HG03575 (cell line): ENCODE data around the gene SSH2.
"Not testable (repeated sequence)": the region's sequence is repeated elsewhere in the genome, so short reads cannot be mapped to it uniquely, and the experiment has no call there.

Experiments used
- ATAC-seq: cut with Tn5 transposase; IDR thresholded peaks from one replicate; pipeline ENCODE4 v1.9.1; 2021; ENCODE audit not compliant: unreplicated experiment, insufficient number of reproducible peaks, low FRiP score; ENCODE audit errors: extremely low read depth

The SSH2 gene

DNA sequence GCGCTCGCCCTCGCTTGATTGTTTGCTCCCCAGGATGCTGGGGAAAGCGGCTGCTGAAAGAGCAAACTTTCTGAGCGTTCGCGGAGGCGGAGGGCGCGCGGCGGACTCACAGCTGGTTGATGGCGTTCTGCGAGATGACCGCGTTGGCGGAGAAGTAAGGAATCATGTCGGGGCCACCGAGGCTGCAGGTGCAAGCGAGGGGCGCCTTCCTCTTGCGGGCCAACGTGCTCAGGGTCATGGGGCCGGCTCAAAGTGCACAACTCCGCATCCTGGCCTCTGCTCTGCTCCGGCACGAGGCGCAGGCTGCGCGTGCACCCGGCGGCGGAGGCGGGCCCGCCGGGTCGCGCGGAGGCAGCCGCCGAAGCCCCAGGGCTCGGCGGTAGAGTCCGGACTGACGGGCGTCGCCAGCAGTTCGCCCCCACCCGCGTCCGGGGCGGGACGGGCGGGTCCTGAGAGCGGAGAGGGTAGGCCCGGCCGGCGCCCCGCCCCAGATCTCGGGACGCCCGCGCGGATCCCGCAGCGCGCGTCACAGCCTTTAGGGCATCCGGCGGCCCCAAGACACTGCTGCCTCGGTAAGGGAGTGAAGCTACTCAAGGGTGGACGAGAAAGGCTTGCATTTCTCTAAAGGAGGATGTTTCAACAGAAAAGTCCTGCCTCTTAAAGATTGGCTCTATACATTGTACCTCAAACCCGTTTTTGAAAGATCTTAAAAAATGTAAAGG lies 168.8 kb downstream of the SSH2 start:
- no peak for ATAC-seq

DNA sequence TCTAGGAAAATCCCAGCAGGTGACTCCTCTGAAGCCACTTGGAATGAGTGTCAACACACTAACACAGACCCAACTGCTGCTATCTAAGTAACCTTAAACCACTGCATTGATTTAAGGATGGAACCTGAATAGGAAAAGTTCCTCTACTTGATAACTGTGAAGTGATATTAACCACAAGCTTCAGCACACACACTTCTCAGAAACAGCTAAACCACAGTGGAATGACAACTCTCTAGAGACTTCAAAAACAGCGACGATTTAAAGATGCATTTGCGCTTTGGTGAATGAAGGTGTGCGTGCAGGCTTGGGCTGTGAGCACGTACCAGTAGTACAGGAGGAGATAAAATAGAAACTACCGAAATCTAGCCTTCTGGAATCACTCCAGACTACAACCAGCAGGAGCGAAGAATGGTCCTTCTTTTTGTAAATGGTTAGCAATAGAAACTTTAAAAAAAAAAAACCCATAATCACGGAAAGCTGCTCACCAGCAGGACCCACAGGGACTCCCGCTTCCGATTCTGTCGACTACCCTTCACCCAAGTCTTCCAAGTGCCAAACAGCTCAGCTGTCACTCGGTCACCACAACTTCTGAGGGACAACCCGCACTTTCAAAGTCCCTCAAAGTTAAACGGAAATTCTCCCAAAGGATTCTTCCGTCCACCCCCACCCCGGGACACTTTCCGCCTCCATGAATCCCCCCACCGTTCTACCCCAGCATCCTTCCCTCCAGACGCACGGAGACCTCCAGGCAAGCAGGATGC lies 169.6 kb downstream of the SSH2 start:
- no peak for ATAC-seq

DNA sequence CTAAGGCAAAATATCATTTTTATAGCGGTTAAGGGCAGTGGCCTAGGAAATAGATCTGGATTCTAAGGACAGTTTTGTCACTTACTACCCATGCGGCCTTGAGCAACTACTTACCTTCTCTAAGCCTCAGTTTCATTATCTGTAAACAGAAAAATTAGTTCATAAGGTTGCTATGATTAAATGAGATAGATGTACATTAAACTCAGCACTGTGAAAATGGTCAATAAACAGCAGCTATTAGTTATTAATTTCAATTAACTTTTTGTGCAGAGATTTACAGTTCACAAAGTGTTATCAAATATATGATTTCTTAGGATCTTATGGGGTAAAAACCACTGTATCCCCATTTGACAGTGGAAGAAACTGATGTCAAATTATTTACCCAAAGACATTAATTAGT lies 171.8 kb downstream of the SSH2 start:
- no peak for ATAC-seq

DNA sequence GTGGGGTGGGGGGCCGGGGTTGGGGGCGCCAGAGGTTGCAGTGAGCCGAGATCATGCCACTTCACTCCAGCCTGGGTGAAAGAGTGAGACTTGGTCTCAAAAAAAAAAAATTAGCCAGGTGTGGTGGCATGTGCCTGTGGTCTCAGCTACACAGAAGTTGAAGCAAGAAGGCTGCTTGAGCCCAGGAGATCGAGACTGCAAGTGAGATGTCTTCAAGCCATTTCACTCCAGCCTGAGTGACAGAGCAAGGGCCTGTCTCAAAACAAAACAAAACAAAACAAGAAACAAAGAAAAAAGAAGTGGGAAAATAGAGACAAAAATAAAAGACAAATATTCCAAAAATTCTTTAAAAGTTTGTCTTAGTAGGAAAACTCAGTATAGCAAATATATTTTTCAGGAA lies 172.2 kb downstream of the SSH2 start:
- ATAC-seq = no peak

DNA sequence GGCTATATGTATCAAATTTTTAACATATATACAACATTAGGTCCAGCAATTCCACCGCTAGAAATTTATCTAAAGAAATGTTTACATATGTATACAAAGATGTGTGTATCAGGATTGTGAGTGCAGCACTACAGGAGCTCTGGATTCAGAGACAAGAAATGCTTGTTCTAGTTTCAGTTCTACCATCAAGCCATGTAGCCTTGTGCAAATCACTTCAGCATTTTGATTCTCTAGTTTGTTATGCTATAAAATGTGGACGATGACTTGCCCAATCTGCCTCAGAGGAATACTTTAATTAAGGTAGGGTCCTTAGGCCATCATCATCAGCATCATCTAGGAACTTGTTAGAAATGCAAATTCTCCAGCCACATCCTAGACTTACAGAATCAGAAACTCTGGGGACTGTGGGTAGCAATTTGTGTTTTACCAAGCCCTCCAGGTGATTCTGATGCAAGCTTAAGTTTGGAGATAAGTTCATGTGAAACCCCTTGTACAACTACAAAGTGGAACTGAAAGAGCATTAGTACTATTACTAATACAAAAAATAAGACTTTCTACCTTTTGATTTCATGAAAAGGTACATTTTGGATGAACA lies 176.1 kb downstream of the SSH2 start:
- no peak for ATAC-seq

DNA sequence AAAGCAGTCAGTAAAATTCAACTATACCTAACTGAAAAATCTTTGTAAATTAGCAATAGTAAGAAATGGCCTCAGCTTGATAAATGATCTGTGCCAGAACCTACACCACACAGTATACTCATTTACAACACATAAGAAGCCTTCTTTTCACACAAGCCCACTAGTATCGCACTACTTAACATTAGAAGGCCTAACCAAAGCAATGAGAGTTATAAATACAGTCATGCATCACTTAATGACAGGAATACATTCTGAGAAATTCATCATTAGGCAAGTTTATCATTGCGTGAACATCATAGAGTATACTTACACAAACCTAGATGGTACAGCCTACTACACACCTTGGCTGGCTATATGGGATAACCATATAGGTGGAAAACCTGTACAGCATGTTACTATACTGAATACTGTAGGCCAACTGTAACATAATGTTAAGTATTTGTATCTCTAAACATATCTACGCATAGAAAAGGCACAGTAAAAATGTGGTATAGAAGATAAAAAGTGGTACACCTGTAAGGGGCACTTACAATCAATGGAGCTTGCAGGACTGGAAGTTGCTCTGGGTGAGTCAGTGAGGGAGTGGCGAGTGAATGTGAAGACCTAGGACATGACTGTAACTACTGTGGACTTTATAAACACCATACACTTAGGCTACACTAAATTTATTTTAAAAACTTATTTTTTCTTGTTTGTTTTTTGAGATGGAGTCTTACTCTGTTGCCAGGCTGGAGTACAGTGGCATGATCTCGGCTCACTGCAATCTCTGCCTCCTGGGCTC lies 180.8 kb downstream of the SSH2 start:
- no peak for ATAC-seq

DNA sequence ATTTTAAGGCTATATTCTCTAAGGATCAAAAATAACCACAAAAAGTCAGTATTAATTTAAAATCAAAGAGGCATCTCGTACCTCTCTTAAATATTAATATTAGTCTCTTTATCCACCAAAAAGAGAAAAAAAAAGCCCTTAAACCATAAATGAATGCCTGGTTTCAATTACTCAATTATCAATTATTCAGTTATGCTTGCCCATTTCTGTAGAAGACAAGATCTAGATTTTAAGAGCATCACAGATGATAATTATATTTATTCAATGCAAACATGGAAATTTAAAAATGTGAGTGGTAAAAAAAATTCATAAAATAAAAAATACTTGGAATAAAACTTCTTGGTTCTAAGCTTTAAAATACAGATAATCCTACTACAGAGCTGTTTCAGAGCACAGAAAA lies 181.6 kb downstream of the SSH2 start:
- no peak for ATAC-seq

DNA sequence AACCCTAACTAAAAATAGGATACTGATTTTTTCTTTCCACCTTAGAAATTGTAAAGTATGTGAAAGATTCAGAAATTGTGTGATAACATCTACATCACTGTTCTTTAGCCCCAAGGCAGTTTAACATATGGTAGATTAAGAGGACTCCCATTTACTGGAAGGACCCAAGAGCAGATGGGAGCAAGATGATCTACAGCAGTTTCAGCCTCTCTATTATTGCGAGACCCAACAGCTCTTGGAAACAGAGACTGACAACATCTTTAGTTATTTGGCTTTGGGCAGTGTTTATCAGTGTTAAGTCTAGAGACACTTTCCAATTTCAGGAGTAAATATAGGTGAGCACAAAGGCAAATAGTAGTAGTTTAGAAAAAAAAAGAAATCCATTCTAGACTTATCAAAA lies 182.4 kb downstream of the SSH2 start:
- no peak for ATAC-seq

DNA sequence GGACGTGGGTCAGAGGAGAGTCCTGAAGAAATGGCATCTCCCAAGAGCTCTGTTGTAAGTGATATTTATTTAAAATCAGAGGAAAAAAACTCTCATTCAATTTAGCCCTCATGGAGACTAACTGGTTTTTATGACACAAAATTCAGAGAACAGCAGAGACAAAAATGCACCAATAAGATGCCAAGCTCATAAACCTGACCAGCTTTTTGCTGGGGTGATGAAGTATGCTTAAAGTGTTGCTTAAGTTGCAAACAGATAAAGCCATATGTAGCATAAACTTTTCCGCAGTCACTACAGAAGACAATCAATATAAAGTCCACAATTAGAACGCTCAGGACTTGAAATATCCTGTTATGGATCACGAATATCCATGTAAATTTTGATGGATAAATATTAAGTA lies 183.4 kb downstream of the SSH2 start:
- ATAC-seq = no peak

DNA sequence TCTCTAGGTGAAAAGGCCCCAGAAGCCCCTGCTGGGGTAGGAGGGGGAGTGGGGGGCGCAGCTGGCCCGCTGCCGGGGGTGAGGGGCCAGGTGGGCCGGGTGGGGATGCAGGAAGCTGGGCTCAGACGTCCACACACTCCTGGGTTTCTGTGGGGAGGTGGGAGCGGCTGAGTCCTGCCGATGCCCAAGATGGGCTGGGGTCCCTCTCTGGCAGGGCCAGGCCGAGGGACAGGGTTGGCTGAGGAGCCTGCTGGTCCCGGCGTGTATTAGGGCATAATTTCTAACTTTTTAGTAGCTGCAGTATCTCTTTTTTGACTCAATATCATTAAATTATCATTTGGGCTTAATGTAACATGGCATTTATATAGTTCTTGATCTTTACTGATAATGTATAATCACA lies 185.9 kb downstream of the SSH2 start:
- no peak for ATAC-seq

DNA sequence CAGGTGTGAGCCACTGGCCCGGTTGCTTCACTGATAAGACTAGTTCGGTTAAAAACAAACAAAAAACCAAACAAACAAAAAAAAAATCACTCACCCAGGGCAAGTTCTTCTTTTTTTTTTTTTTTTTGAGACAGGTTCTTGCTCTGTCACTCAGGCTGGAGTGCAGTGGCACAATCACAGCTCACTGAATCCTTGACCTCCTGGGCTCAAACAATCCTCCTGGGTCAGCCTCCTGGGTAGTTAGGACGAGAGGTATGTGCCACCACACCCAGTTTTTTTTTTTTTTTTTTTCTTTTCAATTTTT lies 187.9 kb downstream of the SSH2 start:
- no peak for ATAC-seq

DNA sequence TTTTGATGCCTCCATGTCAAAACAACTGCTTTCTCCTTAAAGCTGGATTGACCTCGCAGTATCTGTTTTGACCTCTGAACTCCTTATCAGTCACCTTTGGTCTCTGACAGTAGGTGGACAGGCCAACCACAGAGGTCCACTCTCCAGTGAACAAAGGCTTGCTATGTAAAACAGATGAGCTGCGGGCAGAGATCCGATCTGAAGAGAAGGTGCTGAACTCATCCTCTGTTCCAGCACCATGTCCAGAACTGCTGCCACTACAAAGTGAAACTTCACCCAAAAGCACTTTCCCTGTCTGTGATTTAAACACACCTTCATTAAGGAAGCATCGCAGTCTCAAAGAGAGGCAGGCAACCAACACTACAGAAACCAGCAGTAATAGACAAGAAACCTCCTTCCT lies 190.0 kb downstream of the SSH2 start:
- no peak for ATAC-seq

DNA sequence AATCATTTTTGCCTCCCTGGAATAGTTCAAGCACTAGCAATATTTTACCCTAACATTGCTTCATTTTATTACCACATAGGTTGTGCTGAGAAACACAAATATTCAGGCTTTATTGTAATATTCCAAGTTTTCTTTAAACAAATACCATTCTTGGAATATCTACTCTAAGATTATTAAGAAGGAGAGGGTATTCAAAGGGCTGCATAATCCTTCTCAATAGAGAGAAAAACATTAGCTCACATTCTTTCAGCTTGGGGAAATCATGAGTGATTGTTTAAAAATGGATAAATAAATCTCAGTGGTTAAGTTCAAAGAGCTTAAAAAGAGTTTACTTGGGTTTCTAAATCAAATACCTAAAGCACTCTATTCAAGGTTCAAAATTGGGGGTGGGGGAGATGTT lies 195.4 kb downstream of the SSH2 start:
- no peak for ATAC-seq

DNA sequence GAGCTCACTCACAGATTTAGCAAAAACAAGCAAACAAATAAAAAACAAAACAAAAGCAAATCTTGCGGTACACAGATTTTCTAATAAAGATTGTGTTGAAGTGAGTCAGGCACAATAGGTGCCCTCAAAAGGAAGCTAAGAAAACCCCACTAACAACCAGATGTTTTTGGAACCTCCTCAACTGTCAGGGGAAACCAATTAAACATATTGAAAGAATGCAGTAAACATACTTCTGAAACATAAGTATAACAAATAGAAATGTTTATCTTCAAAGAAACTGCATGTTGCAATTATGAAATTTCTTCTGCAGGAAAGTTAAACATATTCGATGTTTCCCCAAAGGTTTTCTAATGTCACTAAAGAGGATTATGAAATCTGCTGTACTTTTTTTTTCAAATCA lies 196.9 kb downstream of the SSH2 start:
- no peak for ATAC-seq

DNA sequence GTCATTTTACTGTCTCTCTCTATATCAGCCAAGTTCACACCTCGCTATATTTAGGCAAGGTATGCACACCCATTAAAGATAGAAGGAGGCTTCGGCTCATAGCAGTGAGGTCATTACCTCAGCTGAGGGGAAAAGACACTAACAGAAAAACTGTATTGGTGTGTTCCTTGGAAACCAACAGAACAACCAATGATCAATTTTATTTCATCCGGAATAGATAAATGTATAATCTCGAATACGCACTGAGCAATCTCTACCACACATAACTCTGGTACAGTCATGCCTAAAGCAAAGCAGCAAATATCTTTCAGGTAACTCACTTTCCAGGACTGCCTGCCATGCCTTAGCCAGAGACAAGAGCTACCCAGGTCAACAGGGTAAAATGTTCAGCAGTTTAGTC lies 197.4 kb downstream of the SSH2 start:
- ATAC-seq = no peak

DNA sequence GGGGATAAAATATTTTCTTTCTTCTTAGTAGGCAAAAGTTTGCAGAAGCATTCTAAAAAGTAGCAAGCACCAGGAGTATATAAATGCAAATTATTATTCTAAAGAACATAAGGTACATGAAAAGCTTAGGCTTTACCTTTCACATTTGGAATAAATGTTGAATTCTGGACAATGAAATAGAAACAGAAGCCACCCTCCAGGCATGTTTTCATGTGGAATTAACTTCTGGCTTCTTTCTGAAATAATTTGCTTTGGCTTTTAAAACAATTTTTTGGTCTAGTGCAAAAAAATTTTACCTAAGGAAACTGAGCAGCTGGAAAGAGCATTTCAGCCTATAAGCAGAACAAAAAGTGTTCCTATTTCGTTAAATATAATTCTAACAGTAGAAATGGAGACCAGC lies 197.8 kb downstream of the SSH2 start:
- ATAC-seq = no peak

DNA sequence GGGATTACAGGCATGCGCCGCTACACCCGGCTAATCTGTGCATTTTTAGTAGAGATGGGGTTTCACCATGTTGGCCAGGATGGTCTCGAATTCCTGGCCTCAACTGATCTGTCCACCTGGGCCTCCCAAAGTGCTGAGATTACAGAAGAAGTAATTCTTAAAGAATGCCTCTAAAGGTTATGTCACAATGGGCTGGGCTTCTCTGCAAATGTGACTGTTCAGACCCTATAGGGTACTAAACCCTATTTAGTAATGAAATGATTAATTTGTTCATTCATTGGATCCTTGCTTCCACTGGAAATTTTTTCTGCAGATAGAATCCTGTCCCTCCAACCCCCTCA lies 198.5 kb downstream of the SSH2 start:
- ATAC-seq = no peak

DNA sequence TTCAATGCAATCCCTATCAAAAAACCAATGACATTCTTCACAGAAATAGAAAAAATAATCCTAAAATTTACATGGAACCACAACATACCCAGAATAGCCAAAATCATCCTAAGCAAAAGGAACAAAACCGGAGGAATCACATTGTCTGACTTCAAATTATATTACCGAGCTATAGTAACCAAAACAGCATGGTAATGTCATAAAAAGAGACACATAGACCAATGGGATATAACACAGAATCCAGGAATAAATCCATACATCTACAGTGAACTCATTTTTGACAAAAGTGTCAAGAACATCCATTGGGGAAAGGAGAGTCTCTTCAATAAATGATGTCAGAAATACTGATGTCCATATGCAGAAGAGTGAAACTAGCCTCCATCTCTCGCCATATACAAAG lies 201.5 kb downstream of the SSH2 start:
- no peak for ATAC-seq

DNA sequence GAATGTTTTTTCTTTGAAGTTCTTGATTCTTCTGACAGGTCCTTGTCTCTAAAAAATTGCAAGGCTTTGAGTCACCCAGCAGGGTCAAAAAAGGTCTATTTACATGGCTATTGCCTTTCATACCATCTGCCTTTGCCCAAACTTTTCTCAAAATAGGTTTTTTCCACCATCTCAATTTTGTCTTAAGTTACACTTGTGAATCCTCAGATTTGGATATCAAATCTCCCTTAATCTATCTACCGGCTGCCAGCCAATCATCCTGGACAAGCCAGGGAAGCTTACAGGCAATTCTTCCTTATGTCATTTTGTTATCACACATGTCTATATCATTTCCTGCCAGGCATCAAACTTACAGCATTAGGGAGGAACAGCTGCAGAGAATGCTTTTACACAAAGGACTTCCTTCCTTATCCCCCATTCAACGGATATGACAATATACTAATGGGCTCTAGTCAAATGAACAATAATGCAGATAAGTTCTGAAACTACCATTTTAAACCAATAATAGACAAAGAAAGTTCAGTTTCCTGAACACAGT lies 203.2 kb downstream of the SSH2 start:
- ATAC-seq = no peak

DNA sequence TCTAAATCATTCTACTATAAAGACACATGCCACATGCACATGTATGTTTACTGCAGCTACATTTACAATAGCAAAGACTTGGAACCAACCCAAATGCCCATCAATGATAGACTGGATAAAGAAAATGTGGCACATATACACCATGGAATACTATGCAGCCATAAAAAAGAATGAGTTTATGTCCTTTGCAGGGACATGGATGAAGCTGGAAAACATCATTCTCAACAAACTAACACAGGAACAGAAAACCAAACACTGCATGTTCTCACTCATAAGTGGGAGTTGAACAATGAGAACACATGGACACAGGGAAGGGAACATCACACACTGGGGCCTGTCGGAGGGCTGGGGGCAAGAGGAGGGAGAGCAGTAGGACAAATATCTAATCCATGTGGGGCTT lies 204.6 kb downstream of the SSH2 start:
- not testable (repeated sequence) for ATAC-seq
